Measurements from ENCODE around the gene CEP85. TPM values are rescaled to one million over a fixed set of nuclear protein-coding genes. Genes with fewer than 3 reads are reported as not detected.

CEP85 gene
- total RNA-seq, 1 experiment from 2014 or later = 38.6 TPM

- H3K56ac ChIP-seq (ENCODE audit: insufficient read length, low read depth, low read length) = no peak overlapping the region
- no peak overlapping the region for H3T11ph ChIP-seq (ENCODE audit: low read length)
- WGBS (ENCODE audit: extremely low coverage, insufficient read length, low lambda C conversion rate) = 100% methylated on average over 2 of the region's 8 CpGs
- no peak overlapping the region for H2BK12ac ChIP-seq (ENCODE audit: insufficient read length, low read depth, low read length)
- H4K8ac ChIP-seq (replicated peaks; ENCODE audit: insufficient read length, low read depth, low read length) = no peak overlapping the region
- H4K91ac ChIP-seq (ENCODE audit: insufficient read length, low read depth, low read length) = no peak overlapping the region
- H3K9ac ChIP-seq (ENCODE audit: extremely low read depth, insufficient read length, low read length) = peak overlapping the region; percentile 41
- H3K14ac ChIP-seq (ENCODE audit: insufficient read depth, low read length) = no peak overlapping the region
- no peak overlapping the region for H2AFZ ChIP-seq (ENCODE audit: low read length)
- no peaks in the 10 kb centered on the region for H3K36me3 Mint-ChIP-seq (ENCODE audit: insufficient read depth in 1 of 3, low read depth in 3 of 3)
- no peak overlapping the region for H4K5ac ChIP-seq (ENCODE audit: insufficient read length, low read depth, low read length)
- H3K23ac ChIP-seq (ENCODE audit: insufficient read length, low read depth, low read length) = no peak overlapping the region
- H2BK15ac ChIP-seq (ENCODE audit: low read depth, low read length) = no peak overlapping the region
- DNase-seq = no peak
- no peaks in the 10 kb centered on the region for H3K27me3 ChIP-seq (ENCODE audit: insufficient read depth, low read length)
- H2BK120ac ChIP-seq (ENCODE audit: low read depth, low read length, poor library complexity, severe bottlenecking) = no peak overlapping the region
- no peak for TF ChIP-seq CTCF (conservative IDR thresholded peaks at IDR 0.05)
- no peak overlapping the region for H3K27ac ChIP-seq (ENCODE audit: insufficient read length, low read depth, low read length)
- H3K4me1 ChIP-seq (ENCODE audit: insufficient read depth, low read length) = 0 out of 2 replicates have a peak, but pooled peaks cover 3% of the 10 kb centered on the region
- peaks cover 3% of the 10 kb centered on the region for H3K23me2 ChIP-seq (ENCODE audit: insufficient read length, low read depth, low read length, poor library complexity, severe bottlenecking)
- no peaks in the 10 kb centered on the region for H4K20me1 ChIP-seq (ENCODE audit: control insufficient read depth, insufficient read depth, insufficient read length)
- H3K4me2 ChIP-seq (ENCODE audit: insufficient read depth, insufficient read length, low read length) = peak overlapping the region; percentile 77
- no peaks in the 10 kb centered on the region for H3K79me1 ChIP-seq (ENCODE audit: insufficient read depth, low read depth, low read length, poor library complexity, severe bottlenecking)
- no peaks in the 10 kb centered on the region for H3K79me2 ChIP-seq (ENCODE audit: insufficient read depth, low read length)
- no peaks in the 10 kb centered on the region for H3K9me3 Mint-ChIP-seq
- peaks cover 16 to 17% of the 10 kb centered on the region in 2 experiments for H3K4me1 Mint-ChIP-seq
- peak overlapping the region; percentile 98 to 99 for H3K4me3 Mint-ChIP-seq
- H3K9me3 ChIP-seq (ENCODE audit: control insufficient read depth, low read depth, low read length) = no peaks in the 10 kb centered on the region
- no peak overlapping the region for H2BK20ac ChIP-seq (ENCODE audit: low read depth, low read length, poor library complexity, severe bottlenecking)
- H3K18ac ChIP-seq (ENCODE audit: insufficient read length, low read depth, low read length) = no peak overlapping the region
- H2BK5ac ChIP-seq (ENCODE audit: insufficient read length, low read length) = no peak overlapping the region
- H3K27me3 Mint-ChIP-seq (ENCODE audit: low read depth) = no peaks in the 10 kb centered on the region
- no peak overlapping the region for H3K4ac ChIP-seq (ENCODE audit: low read depth, low read length)
- peak overlapping the region; percentile 21 to 98 (median 96); a peak in 6 of 7 replicates for H3K27ac Mint-ChIP-seq
- H2AK5ac ChIP-seq (ENCODE audit: insufficient read length, low read length) = no peak overlapping the region
These were observed 71.8 kb downstream of the CEP85 start for GRCh38 chr1:26305667-26306289.
